ENCODE data around the gene HTR3E. TPM values are rescaled to one million over a fixed set of nuclear protein-coding genes. Genes with fewer than 3 reads are reported as not detected.
A peak's percentile ranks its signal among the peaks of the same experiment; 100 is the strongest.

Gene HTR3E
- total RNA-seq, 2 experiments from 2014 or later, result not detected

- CTCF ChIA-PET, result no interaction called here
- no peaks in the 10 kb centered on the region for H3K9me3 Mint-ChIP-seq
- H3K4me1 Mint-ChIP-seq (ENCODE audit: low read depth), result no peaks in the 10 kb centered on the region
- no peak overlapping the region for H3K4me3 Mint-ChIP-seq
- no peak overlapping the region for H3K27ac Mint-ChIP-seq
- H3K27me3 Mint-ChIP-seq (ENCODE audit: low read depth), result peaks cover 2% of the 10 kb centered on the region
- intact Hi-C loops (cut with micrococcal nuclease), result no loop called here
- H3K36me3 Mint-ChIP-seq (ENCODE audit: low read depth), result no peaks in the 10 kb centered on the region
- no peak for DNase-seq
Measured at GRCh38 chr3:184126006-184126405, 29.1 kb downstream of the HTR3E start.

- Mint-ChIP-seq H3K36me3 (ENCODE audit: low read depth) (no peaks in the 10 kb centered on the region), H3K27me3 (ENCODE audit: low read depth) (peaks cover 2% of the 10 kb centered on the region), H3K9me3 (no peaks in the 10 kb centered on the region), H3K4me1 (ENCODE audit: low read depth) (peaks cover 9% of the 10 kb centered on the region), H3K4me3 (no peak overlapping the region), H3K27ac (no peak overlapping the region)
- intact Hi-C loops (cut with micrococcal nuclease), result no loop called here
- CTCF ChIA-PET, result interaction anchor here (0.5 to 0.9 kb wide), 2 partner anchors 16 to 77 kb away, joined by 3 to 4 read pairs; no protein-coding TSS in a partner anchor
- peak; percentile 30 for DNase-seq
Measured at GRCh38 chr3:184129012-184129411, 32.1 kb downstream of the HTR3E start.

DNA sequence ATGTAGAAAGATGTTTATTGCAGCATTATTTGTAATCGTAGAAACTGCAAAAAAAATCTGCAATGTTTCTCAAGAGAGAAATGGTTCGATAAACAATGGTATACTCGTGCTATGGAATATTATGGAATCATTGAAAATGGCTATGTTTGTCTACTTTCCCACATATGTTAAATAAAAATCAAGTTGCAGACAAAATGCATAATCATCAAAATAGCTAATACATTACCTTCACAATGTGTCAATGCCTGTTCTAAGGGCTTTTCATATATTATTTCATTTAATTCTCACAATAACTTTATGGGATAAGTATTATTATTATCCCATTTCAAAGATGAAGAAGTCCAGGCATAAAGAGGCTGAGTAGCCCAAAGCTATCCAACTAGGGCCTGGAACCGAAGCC lies 36.1 kb downstream of the HTR3E start:
- H3K4me1 Mint-ChIP-seq (ENCODE audit: low read depth), result peaks cover 28% of the 10 kb centered on the region
- H3K36me3 Mint-ChIP-seq (ENCODE audit: low read depth), result peaks cover 5% of the 10 kb centered on the region
- intact Hi-C loops (cut with micrococcal nuclease), result loop anchor here (10.0 kb wide), 1 partner anchor 582 kb away; the partner anchor contains the start of gene MAGEF1
- no peak for DNase-seq
- H3K27ac Mint-ChIP-seq, result no peak overlapping the region
- no peak overlapping the region for H3K4me3 Mint-ChIP-seq
- CTCF ChIA-PET, result interaction anchor here (1.2 to 1.4 kb wide), 4 partner anchors 54 to 237 kb away, joined by 3 to 4 read pairs (median 3); no protein-coding TSS in a partner anchor
- peaks cover 2% of the 10 kb centered on the region for H3K27me3 Mint-ChIP-seq (ENCODE audit: low read depth)
- H3K9me3 Mint-ChIP-seq, result no peaks in the 10 kb centered on the region

GRCh38 chr3:184133840-184134745 lies 37.2 kb downstream of the HTR3E start:
- Mint-ChIP-seq H3K36me3 (ENCODE audit: low read depth) (peaks cover 6% of the 10 kb centered on the region), H3K27ac (peak overlapping the region; percentile 97), H3K27me3 (ENCODE audit: low read depth) (no peaks in the 10 kb centered on the region), H3K9me3 (no peaks in the 10 kb centered on the region), H3K4me3 (peak overlapping the region; percentile 97), H3K4me1 (ENCODE audit: low read depth) (peaks cover 29% of the 10 kb centered on the region)
- CTCF ChIA-PET, result interaction anchor here (1.2 to 2.9 kb wide), 4 partner anchors 11 to 238 kb away, joined by 3 to 7 read pairs (median 4); partner anchors contain the start of gene ABCF3
- intact Hi-C loops (cut with micrococcal nuclease), result loop anchor here (2.0 to 10.0 kb wide), 2 partner anchors 249 to 581 kb away; partner anchors contain the start of genes MAGEF1 and PARL
- DNase-seq, result peak; percentile 61

- Mint-ChIP-seq H3K36me3 (ENCODE audit: low read depth) (peaks cover 8% of the 10 kb centered on the region), H3K9me3 (no peaks in the 10 kb centered on the region), H3K27ac (peak overlapping the region; percentile 97), H3K4me3 (peak overlapping the region; percentile 97), H3K4me1 (ENCODE audit: low read depth) (peaks cover 29% of the 10 kb centered on the region), H3K27me3 (ENCODE audit: low read depth) (no peaks in the 10 kb centered on the region)
- DNase-seq, result no peak
- intact Hi-C loops (cut with micrococcal nuclease), result loop anchor here (1.0 to 10.0 kb wide), 11 partner anchors 21 to 580 kb away; partner anchors contain the start of genes ABCC5, ABCF3, AP2M1 and DVL3
- CTCF ChIA-PET, result interaction anchor here (0.6 to 2.9 kb wide), 4 partner anchors 10 to 1892 kb away, joined by 3 to 7 read pairs (median 3); partner anchors contain the start of gene ABCF3
Measured at GRCh38 chr3:184134746-184135148, 37.9 kb downstream of the HTR3E start.

DNA sequence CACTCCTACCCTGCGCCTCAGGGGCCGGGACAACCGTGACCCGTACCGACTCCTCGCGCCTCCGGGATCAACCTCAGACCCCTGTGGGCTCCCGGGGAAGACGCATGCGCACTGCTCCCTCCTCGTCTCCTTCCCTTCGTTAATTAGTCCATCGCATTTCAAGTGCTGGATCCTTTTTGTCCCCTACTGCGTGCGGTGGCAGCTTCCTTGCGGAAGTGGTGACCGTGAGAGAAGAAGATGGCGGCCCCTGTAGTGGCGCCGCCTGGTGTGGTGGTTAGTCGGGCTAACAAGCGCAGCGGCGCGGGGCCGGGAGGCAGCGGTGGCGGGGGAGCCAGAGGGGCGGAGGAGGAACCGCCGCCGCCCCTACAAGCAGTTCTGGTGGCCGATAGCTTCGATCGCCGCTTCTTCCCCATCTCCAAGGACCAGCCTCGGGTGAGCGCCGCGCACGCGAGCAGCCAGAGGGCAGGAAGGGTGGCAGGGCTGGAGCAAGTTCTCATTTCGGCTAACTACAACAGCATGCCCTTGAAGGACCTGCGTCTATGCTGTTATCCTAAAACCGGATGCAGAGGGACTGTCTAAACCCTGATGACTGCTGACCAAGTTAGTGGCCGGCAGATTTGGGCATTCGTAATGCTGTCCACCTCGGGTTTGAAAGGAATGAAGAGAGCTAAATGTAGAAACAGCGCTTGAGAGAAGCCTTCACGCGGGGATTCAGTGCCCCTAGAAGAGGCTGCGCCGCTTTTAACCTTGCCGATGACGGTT lies 38.5 kb downstream of the HTR3E start, which contains the start of gene EIF2B5:
EIF2B5 (plus strand) TSS at position 210 of the 762 bp plus-strand sequence; CDS start at position 238, 28 bp downstream.
- peak within 1 kb of the TSS; percentile 97 for H3K27ac Mint-ChIP-seq
- H3K9me3 Mint-ChIP-seq, result no peaks in the 10 kb centered on the region
- CTCF ChIA-PET, result interaction anchor here (0.6 to 2.9 kb wide), 5 partner anchors 10 to 1892 kb away, joined by 3 to 7 read pairs (median 3); partner anchors contain the start of gene ABCF3
- intact Hi-C loops (cut with micrococcal nuclease), result loop anchor here (1.0 to 10.0 kb wide), 11 partner anchors 20 to 579 kb away; partner anchors contain the start of genes ABCC5, ABCF3, AP2M1 and DVL3
- H3K27me3 Mint-ChIP-seq (ENCODE audit: low read depth), result no peaks in the 10 kb centered on the region
- H3K4me1 Mint-ChIP-seq (ENCODE audit: low read depth), result peaks cover 29% of the 10 kb centered on the region
- peak; percentile 94 for DNase-seq
- H3K4me3 Mint-ChIP-seq, result peak within 1 kb of the TSS; percentile 97
- peaks cover 11% of the 10 kb centered on the region for H3K36me3 Mint-ChIP-seq (ENCODE audit: low read depth)

DNA sequence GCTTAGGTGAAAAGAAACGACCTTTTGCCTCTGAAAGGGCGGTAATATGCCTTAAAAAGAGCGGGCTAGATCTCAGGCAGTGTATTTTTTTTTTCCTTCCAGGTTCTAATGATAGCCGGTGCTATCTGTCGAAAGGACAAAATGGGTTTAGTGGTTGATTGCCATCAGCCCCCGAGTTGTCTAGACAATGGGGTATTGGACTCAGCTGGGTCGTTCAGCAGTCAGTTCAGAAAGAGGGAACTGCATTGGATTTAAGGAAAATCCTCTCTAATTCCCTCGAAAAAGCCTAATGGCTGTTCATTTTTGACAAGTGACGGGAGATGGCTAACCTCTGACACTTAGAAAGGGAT lies 39.0 kb downstream of the HTR3E start:
- no peak for DNase-seq
- H3K27ac Mint-ChIP-seq, result peak overlapping the region; percentile 97
- peaks cover 29% of the 10 kb centered on the region for H3K4me1 Mint-ChIP-seq (ENCODE audit: low read depth)
- H3K27me3 Mint-ChIP-seq (ENCODE audit: low read depth), result no peaks in the 10 kb centered on the region
- H3K9me3 Mint-ChIP-seq, result no peaks in the 10 kb centered on the region
- CTCF ChIA-PET, result interaction anchor here (0.6 to 2.9 kb wide), 3 partner anchors 9 to 465 kb away, joined by 3 to 7 read pairs (median 3); no protein-coding TSS in a partner anchor
- peaks cover 11% of the 10 kb centered on the region for H3K36me3 Mint-ChIP-seq (ENCODE audit: low read depth)
- intact Hi-C loops (cut with micrococcal nuclease), result loop anchor here (1.0 to 10.0 kb wide), 11 partner anchors 19 to 579 kb away; partner anchors contain the start of genes ABCC5, ABCF3, AP2M1 and DVL3
- peak overlapping the region; percentile 97 for H3K4me3 Mint-ChIP-seq

GRCh38 chr3:184140436-184140835 lies 43.6 kb downstream of the HTR3E start:
- Mint-ChIP-seq H3K27ac (no peak overlapping the region), H3K9me3 (no peaks in the 10 kb centered on the region), H3K27me3 (ENCODE audit: low read depth) (no peaks in the 10 kb centered on the region), H3K4me3 (no peak overlapping the region), H3K36me3 (ENCODE audit: low read depth) (peaks cover 20% of the 10 kb centered on the region), H3K4me1 (ENCODE audit: low read depth) (peaks cover 22% of the 10 kb centered on the region)
- intact Hi-C loops (cut with micrococcal nuclease), result no loop called here
- CTCF ChIA-PET, result interaction anchor here (0.6 to 1.1 kb wide), 2 partner anchors 12 to 471 kb away, joined by 3 read pairs; no protein-coding TSS in a partner anchor
- DNase-seq, result no peak

DNA sequence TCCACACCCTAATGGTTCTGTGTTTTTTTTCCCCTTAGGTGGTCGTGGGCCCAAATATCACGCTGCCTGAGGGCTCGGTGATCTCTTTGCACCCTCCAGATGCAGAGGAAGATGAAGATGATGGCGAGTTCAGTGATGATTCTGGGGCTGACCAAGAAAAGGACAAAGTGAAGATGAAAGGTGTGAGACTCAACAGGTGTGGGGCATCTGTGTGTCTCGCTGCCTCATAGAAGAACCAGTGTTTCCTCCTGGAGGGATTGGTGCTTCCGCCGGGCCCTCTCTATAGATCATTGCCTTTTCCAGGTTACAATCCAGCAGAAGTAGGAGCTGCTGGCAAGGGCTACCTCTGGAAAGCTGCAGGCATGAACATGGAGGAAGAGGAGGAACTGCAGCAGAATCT lies 45.3 kb downstream of the HTR3E start:
- Mint-ChIP-seq H3K9me3 (no peaks in the 10 kb centered on the region), H3K4me1 (ENCODE audit: low read depth) (peaks cover 9% of the 10 kb centered on the region), H3K27me3 (ENCODE audit: low read depth) (no peaks in the 10 kb centered on the region), H3K4me3 (no peak overlapping the region), H3K36me3 (ENCODE audit: low read depth) (peaks cover 20% of the 10 kb centered on the region), H3K27ac (no peak overlapping the region)
- DNase-seq, result no peak
- intact Hi-C loops (cut with micrococcal nuclease), result no loop called here
- CTCF ChIA-PET, result no interaction called here

DNA sequence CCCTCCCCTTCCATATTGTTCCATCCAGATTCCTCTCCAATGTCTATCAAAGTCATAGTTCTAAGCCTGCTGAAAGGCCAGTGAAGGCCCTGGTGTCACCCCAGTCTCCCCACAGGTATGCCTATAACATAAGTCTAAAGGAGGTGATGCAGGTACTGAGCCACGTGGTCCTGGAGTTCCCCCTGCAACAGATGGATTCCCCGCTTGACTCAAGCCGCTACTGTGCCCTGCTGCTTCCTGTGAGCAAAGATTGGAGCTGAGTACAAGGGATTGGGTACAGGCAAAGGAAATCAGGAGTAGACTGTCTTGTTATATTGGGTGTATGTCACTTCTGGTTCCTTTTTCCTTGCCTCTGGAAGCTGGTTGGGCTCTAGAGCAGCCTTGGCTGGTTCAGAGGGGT lies 46.5 kb downstream of the HTR3E start:
- Mint-ChIP-seq H3K4me1 (ENCODE audit: low read depth) (peaks cover 2% of the 10 kb centered on the region), H3K27me3 (ENCODE audit: low read depth) (no peaks in the 10 kb centered on the region), H3K4me3 (no peak overlapping the region), H3K9me3 (no peaks in the 10 kb centered on the region), H3K36me3 (ENCODE audit: low read depth) (peaks cover 18% of the 10 kb centered on the region), H3K27ac (peak overlapping the region; percentile 51)
- intact Hi-C loops (cut with micrococcal nuclease), result no loop called here
- CTCF ChIA-PET, result interaction anchor here (2.7 to 2.8 kb wide), 2 partner anchors 85 to 106 kb away, joined by 7 to 12 read pairs; partner anchors contain the start of gene EEF1AKMT4
- DNase-seq, result no peak

- H3K4me1 Mint-ChIP-seq (ENCODE audit: low read depth), result peaks cover 2% of the 10 kb centered on the region
- H3K36me3 Mint-ChIP-seq (ENCODE audit: low read depth), result peaks cover 16% of the 10 kb centered on the region
- H3K27ac Mint-ChIP-seq, result no peak overlapping the region
- intact Hi-C loops (cut with micrococcal nuclease), result no loop called here
- H3K27me3 Mint-ChIP-seq (ENCODE audit: low read depth), result no peaks in the 10 kb centered on the region
- DNase-seq, result no peak
- H3K4me3 Mint-ChIP-seq, result no peak overlapping the region
- CTCF ChIA-PET, result interaction anchor here (1.2 to 2.8 kb wide), 6 partner anchors 9 to 105 kb away, joined by 3 to 12 read pairs (median 7); partner anchors contain the start of genes AP2M1, EEF1AKMT4 and EIF2B5
- H3K9me3 Mint-ChIP-seq, result no peaks in the 10 kb centered on the region
Measured at GRCh38 chr3:184144505-184144904, 47.6 kb downstream of the HTR3E start.

Data from activated naive CD4-positive, alpha-beta T cell treated with anti-CD3 and anti-CD28 coated beads for 36 hours (primary cell).